Measurements from ENCODE around the gene MAP3K7CL.

GRCh38 chr21:29136033-29136432 lies 5.6 kb downstream of the MAP3K7CL start:
- no peak for TF ChIP-seq SMAD4 (CRISPR knock-in tag; IDR thresholded peaks at IDR 0.05)
- no peak for TF ChIP-seq CTCF (IDR thresholded peaks at IDR 0.05)
- no peak for TF ChIP-seq TEAD1 (CRISPR knock-in tag; IDR thresholded peaks at IDR 0.05)
- TF ChIP-seq E2F4 (CRISPR knock-in tag; IDR thresholded peaks at IDR 0.05; ENCODE audit: borderline replicate concordance, low read depth), result no peak
- TF ChIP-seq KAT7 (CRISPR knock-in tag; IDR thresholded peaks at IDR 0.05; ENCODE audit: borderline replicate concordance), result no peak
- TF ChIP-seq, protein P1, sequence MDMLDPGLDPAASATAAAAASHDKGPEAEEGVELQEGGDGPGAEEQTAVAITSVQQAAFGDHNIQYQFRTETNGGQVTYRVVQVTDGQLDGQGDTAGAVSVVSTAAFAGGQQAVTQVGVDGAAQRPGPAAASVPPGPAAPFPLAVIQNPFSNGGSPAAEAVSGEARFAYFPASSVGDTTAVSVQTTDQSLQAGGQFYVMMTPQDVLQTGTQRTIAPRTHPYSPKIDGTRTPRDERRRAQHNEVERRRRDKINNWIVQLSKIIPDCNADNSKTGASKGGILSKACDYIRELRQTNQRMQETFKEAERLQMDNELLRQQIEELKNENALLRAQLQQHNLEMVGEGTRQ (CRISPR knock-in tag; IDR thresholded peaks at IDR 0.05), result no peak
- TF ChIP-seq MLX (CRISPR knock-in tag; IDR thresholded peaks at IDR 0.05), result no peak

Measured in WTC11 (cell line).